ENCODE results near the gene LRCH1.

LRCH1 gene

GRCh38 chr13:46641274-46642081 is 88.5 kb downstream of the LRCH1 start:
- no peak for DNase-seq

- DNase-seq: no peak
These were observed 89.3 kb downstream of the LRCH1 start for GRCh38 chr13:46642254-46642653.

GRCh38 chr13:46643165-46643777 is 90.3 kb downstream of the LRCH1 start:
- no peak for DNase-seq

DNA sequence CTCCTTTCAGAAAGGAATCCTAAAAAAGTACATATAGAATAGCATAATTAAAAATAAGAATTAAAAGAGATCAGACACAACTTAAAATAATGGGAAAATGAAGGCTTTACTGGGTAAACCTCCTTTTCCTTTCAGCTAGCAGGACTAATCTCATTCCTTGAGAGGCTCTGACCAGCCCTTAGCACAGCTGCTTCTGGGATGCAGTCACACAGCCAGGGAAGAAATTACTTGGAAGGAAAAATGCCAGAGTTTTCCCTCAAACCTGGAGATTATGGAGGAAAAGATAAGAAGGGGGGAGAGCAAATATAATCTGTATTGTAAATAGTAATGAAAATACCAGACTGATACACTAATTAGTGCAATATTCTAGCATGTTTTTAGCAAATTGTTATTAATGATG is 91.8 kb downstream of the LRCH1 start:
- no peak for DNase-seq

GRCh38 chr13:46647512-46648065 is 94.6 kb downstream of the LRCH1 start:
- no peak for DNase-seq

GRCh38 chr13:46648166-46648607 is 95.2 kb downstream of the LRCH1 start:
- DNase-seq: peak; percentile 41

DNA sequence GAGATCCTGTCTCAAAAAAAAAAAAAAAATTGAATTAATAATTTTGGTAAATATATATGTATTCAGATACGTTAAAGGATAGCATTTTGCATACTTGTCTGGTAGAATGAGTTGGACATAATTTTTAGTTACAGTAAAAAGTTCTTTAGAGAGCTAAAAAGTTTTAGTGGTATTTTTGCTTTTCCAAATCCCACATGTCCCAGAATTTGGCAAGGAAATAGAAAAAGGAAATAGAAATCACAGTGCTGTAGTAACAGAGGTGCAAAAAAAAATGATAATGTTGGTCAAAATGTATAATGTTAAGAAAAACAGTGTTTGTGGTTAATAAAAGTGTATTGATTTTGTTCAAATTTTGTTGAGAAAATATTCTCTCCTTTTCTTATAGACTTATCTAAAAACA is 96.8 kb downstream of the LRCH1 start:
- DNase-seq: no peak

DNA sequence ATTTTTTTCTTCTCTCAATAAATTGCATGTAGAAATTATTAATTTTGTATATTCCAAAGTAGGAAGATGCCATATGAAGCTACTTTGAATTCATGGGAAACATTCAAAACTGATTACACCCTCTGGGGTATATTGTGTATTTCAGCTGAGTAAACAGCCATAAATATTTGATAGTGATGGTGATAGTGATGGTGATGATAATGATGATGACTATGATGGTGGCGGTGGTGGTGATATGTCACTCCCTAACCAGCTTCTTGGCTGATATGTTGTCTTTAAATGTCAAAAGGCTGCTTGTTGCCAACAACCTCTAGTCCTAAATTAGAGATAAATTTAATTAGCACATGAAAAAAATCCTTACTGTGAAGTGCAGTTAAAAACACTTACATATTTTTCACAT is 102.0 kb downstream of the LRCH1 start:
- no peak for DNase-seq

DNA sequence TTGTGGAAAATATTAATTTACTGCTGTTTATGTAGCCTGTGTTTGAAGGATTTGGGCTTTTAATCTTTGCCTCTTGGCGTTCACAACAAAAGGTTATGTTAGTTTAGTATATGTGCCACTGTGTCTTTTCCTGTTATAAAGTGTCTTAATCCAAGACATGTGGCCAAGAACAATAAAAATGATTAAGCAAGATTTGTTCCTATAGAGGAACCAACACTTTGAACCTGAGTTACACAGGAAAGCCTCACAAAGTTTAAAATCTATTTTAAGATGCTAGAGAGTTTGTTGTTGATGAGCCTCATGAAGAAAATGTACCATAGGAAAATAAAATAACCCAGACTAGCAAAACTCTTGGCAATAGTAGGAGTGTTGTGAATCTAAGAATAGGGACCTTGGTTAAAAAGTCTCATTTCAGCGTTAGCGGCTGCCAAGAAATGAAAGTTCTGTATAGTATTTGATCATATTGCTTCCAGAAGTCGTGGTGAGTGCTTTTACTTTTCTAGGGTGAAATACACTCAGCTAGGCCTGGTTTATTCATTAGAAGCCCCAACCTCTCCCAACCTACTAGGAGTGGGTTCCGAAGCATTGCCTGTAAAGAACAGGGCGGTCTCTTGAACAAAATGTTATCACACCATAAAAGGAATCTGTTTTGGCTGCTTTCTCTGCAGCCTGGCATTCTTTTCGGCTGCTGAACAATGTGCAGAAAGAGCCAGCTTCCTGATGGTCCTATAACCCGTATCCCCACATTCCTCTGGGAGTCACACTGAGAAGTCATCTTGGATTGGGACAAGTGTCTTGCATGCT is 102.6 kb downstream of the LRCH1 start:
- DNase-seq: no peak

DNA sequence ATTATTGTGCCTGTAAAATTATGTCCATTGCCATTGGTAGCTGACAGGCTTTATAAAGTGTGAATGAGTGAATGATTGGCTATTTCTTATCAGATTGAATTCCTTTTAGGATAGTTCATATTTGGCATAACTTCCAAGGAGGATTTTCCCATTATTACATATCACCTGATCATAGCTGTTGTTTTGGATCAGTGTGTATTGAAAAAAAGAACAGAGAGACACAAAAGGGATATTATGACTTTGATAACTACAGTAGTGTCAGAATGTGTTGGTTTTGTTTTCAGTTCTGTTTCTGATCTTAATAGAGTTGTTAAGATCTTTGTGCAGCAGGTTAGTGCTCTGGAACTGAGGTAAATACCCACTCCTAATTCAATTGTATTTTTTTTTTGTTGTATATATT is 103.8 kb downstream of the LRCH1 start:
- no peak for DNase-seq

DNA sequence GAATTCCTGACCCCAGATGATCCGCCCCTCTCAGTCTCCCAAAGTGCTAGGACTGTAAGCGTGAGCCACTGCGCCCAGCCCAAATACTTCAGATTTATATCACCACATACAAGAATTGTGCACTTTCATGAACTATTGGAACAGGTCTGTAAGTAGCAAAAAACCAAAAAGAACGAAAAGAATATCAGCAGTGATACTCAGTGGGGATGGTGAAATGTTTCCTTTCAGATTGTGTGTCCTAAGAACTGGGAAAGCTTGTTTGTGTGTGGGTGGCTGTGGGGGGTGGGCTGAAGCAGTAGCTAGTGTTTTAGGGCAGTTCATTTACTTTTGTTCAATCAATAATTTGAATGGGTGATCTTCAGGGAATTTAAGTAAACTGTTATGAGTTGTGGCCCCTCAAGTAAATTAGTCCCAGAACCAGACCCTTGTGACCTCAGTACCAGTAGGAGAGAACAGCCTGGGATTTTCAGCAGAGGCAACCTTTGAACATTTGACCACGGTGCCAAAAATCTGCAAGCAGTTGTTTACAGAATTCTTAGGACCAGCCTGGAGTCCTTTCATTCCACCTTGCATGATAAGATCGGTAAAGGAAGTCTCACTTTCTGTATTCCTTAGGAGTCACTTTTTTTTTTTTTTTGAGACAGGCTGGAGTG is 106.6 kb downstream of the LRCH1 start:
- DNase-seq: no peak

DNA sequence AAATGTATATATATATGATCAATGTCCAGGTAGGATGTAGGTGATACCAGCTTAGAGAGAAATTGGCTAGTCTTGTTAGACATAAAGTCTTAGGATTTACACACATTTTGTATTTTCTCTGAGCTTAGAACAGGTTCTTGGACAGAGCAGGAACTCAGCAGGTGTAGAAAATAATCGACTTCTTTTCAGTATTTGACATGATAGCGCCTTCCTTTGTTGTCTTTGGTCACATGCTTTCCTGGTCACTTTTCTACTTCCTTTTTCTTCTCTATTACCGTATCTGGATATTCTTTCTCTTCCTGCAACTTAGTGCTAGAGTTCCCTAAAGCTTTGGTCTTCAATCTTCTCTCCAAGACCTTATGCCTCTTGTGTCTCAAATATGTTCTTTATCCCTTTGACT is 107.4 kb downstream of the LRCH1 start:
- no peak for DNase-seq

DNA sequence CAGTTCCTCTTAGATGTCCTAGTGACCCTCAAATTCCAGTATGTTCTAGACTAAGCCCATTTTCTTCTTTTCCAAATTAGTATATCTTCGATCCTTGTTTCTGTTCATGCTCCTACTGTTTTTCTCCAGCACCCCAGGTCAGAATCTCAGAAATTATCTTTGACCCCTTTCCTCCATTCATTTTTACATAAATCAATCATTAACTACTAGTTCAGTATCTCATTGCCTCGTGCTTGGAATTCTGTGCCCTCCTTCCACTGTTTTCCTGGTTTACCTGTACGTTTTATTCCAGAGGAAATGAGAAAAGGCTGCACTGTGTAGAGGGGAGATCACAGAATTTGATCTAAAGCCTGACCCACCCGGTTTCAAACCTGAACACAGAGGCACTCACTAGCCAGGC is 107.9 kb downstream of the LRCH1 start:
- DNase-seq: no peak

- DNase-seq: no peak
These were observed 109.7 kb downstream of the LRCH1 start for GRCh38 chr13:46662690-46663089.

GRCh38 chr13:46663206-46664037 is 110.5 kb downstream of the LRCH1 start:
- DNase-seq: no peak

DNA sequence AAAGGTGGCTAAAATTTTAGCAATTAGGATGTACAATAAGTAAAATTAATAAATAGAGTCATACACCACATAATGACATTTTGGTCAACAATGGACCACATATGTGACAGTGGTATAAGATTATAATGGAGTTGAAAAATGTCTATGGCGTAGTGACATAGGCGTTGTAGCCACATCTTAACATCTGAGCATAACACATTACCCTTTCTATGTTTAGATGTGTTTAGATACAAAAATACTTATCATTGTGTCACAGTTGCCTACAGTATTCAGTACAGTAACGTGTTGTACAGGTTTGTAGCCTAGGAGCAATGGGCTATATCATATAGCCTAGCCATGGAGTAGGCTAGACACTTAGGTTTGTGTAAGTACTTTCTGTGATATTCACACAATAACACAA is 111.2 kb downstream of the LRCH1 start:
- DNase-seq: no peak

GRCh38 chr13:46665248-46665632 is 112.3 kb downstream of the LRCH1 start:
- DNase-seq: no peak

DNA sequence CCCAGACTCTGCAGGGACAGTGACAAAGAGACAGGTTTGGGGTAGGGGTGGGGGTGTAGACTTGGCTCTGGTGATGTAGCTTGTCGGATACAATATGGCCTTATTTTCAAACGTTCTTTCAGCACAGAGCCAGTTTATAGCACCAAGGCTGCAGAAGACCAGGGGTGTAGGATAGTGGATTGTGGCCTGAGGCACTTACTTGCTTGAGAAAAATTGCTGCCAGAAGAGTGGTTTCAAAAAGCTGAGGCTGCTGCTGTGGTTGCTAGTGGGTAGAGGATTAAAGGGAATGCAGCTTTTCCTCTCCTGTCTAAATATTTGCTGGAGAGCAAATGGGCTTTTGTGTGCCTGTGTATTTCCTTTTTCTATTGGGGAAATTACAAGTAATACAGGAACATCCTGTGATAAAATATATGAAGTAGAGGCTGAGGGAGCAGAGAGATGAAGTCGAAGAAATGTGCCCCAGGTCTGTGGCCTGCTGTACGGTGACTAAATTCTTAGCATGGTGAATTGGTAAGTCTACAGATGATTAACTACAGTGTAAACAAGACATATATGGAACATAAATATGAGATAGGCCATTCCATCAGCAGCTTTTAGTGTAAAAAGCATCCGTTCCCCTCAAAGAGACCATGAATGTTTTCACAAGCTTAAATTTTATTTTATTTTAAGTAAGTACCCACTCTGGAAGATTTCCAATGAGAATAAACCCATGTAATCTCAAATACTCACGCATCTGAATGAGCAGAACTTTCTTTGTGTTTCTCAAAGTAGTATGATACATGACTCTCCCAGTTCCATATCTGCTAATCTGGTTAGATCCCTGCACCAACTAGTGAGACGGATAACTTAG is 112.9 kb downstream of the LRCH1 start:
- DNase-seq: no peak

DNA sequence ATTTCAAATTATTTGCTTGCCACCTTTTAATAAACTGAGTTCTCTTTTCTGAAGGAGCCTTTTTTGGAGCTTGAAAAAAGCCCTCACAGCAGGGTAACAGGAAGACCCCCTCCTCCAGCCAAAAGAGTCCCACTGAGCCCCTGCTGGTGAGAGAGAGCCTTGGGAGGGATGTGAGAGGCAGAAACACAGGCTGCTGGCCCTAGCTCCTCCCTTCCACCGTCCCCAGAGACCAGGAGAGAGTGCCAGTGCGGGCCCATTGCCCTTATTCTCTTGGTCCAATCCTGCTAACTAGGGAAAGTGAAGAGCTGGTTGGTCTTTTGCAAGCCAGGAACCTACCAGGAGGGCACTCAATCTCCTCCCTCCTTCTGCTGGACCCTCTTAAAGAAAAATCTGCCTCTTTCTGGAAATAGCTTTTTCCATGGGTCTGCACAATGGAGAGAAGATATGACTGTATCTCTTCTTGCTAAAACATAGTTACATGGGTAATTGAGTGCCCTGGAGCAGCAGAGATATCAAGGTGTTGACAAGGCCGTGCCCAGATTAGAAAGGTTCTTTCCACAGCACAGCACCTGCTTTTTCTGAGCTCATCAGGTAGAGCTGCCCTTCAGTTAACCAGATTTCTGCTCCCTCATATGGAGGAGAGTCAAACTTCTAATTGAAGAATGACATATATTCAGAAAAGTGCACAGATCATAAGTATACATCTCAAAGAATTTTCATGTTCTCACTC is 113.9 kb downstream of the LRCH1 start:
- no peak for DNase-seq

GRCh38 chr13:46667687-46668281 is 114.8 kb downstream of the LRCH1 start:
- DNase-seq: no peak
